Measurements from ENCODE around the gene S100A3.

GRCh38 chr1:153519242-153519641, 29.8 kb downstream of the S100A3 start:
- no peak for TF ChIP-seq ZBTB33 (IDR thresholded peaks at IDR 0.05; ENCODE audit: borderline replicate concordance, low read depth)
- no peak for TF ChIP-seq CTCF (IDR thresholded peaks at IDR 0.05)
- TF ChIP-seq MXI1 (IDR thresholded peaks at IDR 0.05; ENCODE audit: low read depth, low read length), result no peak
- no peak for TF ChIP-seq REST (IDR thresholded peaks at IDR 0.05; ENCODE audit: low read depth, low read length)
- TF ChIP-seq POLR2AphosphoS5 (IDR thresholded peaks at IDR 0.05; ENCODE audit: low read depth, low read length), result no peak
- no peak for TF ChIP-seq TAF1 (IDR thresholded peaks at IDR 0.05; ENCODE audit: borderline replicate concordance, low read depth, low read length)
- TF ChIP-seq USF2 (IDR thresholded peaks at IDR 0.05; ENCODE audit: borderline replicate concordance, low read depth, low read length), result no peak
- no peak for TF ChIP-seq RFX5 (IDR thresholded peaks at IDR 0.05; ENCODE audit: low read length)
- no peak for TF ChIP-seq SIN3A (IDR thresholded peaks at IDR 0.05; ENCODE audit: borderline replicate concordance, low read depth, low read length)
- no peak for TF ChIP-seq ELF1 (IDR thresholded peaks at IDR 0.05)
